IMR-90 (cell line): ENCODE data around the gene AAMDC. TPM values are rescaled to one million over a fixed set of nuclear protein-coding genes. Genes with fewer than 3 reads are reported as not detected.
"Not testable (repeated sequence)": the region's sequence is repeated elsewhere in the genome, so short reads cannot be mapped to it uniquely, and the experiment has no call there.

ENCODE experiments used
- ATAC-seq: fragments of 200-7000 bp; cut with Tn5 transposase; 2 replicates; pipeline ENCODE4 v1.9.1; 2020; ENCODE audit warnings: low read depth, mild to moderate bottlenecking, moderate library complexity
- BruUV-seq: library from RNA; stranded (reverse); fragments of 400-500 nt; replicated peaks from 2 replicates; lab custom pipeline; 2021; lab: Mats Ljungman, UMichigan
- CTCF ChIA-PET: fragments of 300-600 bp; formaldehyde crosslinking; extraction: SDS; loops from one replicate; lab custom pipeline; 2021; ENCODE audit warnings: antibody characterized with exemption; lab: Yijun Ruan, JAX
- POLR2A ChIA-PET: fragments of 300-600 bp; sonication (Branson Sonifier 250); formaldehyde crosslinking; loops from one replicate; lab custom pipeline; 2022; ENCODE audit warnings: antibody characterized with exemption; ENCODE audit not compliant: unreplicated experiment; lab: Charles Lee
- DNase-seq: peaks from one replicate; pipeline ENCODE4 v3.0.0; 2013
- H2AFZ ChIP-seq: replicated peaks from 2 replicates; pipeline ENCODE3; 2013; ENCODE audit warnings: low read length, mild to moderate bottlenecking; ENCODE audit not compliant: poor library complexity
- H2AK5ac ChIP-seq: 2 replicates; pipeline ENCODE4 v1.6.1; 2013; ENCODE audit warnings: low read depth, low read length, inconsistent platforms
- H2AK9ac ChIP-seq: replicated peaks from 2 replicates; pipeline ENCODE3; 2013; ENCODE audit warnings: mild to moderate bottlenecking, low read depth, low read length, moderate library complexity; ENCODE audit not compliant: poor library complexity
- H2BK120ac ChIP-seq: 2 replicates; pipeline ENCODE4 v1.6.1; 2013; ENCODE audit warnings: low read depth, low read length, inconsistent platforms
- H2BK15ac ChIP-seq: 3 replicates; pipeline ENCODE4 v1.6.1; 2013; ENCODE audit warnings: low read depth, low read length, inconsistent platforms
- H2BK20ac ChIP-seq: 2 replicates; pipeline ENCODE4 v1.6.1; 2013; ENCODE audit warnings: low read depth, mild to moderate bottlenecking, inconsistent platforms, low read length, moderate library complexity
- H2BK5ac ChIP-seq: 2 replicates; pipeline ENCODE4 v1.6.1; 2013; ENCODE audit warnings: mild to moderate bottlenecking, low read depth, low read length, inconsistent platforms; ENCODE audit not compliant: poor library complexity, severe bottlenecking
- H3K14ac ChIP-seq: replicated peaks from 2 replicates; pipeline ENCODE4 v1.6.1; 2013; ENCODE audit warnings: low read depth, low read length, inconsistent platforms
- H3K18ac ChIP-seq: 2 replicates; pipeline ENCODE4 v1.6.1; 2013; ENCODE audit warnings: low read depth, low read length, control low read depth
- H3K23ac ChIP-seq: 2 replicates; pipeline ENCODE4 v1.6.1; 2013; ENCODE audit warnings: low read depth, low read length, inconsistent platforms
- H3K27ac ChIP-seq: 2 replicates; pipeline ENCODE4 v1.5.1; 2013; ENCODE audit warnings: mild to moderate bottlenecking, control low read depth, low read length; ENCODE audit not compliant: insufficient read depth
- H3K27me3 ChIP-seq: 2 replicates; pipeline ENCODE4 v1.6.1; 2013; ENCODE audit warnings: low read length; ENCODE audit not compliant: control insufficient read depth, insufficient read depth
- H3K36me3 ChIP-seq: 2 replicates; pipeline ENCODE4 v1.6.1; 2013; ENCODE audit warnings: low read length, mixed read lengths; ENCODE audit not compliant: control insufficient read depth, insufficient read depth
- H3K4ac ChIP-seq: 2 replicates; pipeline ENCODE4 v1.6.1; 2013; ENCODE audit warnings: low read depth, low read length, inconsistent platforms
- H3K4me1 ChIP-seq: 2 replicates; pipeline ENCODE4 v1.6.1; 2013; ENCODE audit warnings: low read length, mixed read lengths; ENCODE audit not compliant: control insufficient read depth, insufficient read depth
- H3K4me2 ChIP-seq: 2 replicates; pipeline ENCODE4 v1.6.1; 2013; ENCODE audit warnings: low read depth, mild to moderate bottlenecking, control low read depth, low read length, moderate library complexity
- H3K4me3 ChIP-seq: 2 replicates; pipeline ENCODE4 v1.5.1; 2013; ENCODE audit warnings: low read depth, mild to moderate bottlenecking, control low read depth, low read length, moderate library complexity; ENCODE audit not compliant: insufficient read depth
- H3K56ac ChIP-seq: 2 replicates; pipeline ENCODE4 v1.6.1; 2013; ENCODE audit warnings: low read length, inconsistent platforms; ENCODE audit not compliant: insufficient read depth; ENCODE audit errors: extremely low read depth
- H3K79me1 ChIP-seq, 2 experiments: 2 replicates each; pipeline ENCODE4 v1.6.1; 2013; ENCODE audit warnings: low read length in 2 of 2, inconsistent platforms in 1 of 2, low read depth in 1 of 2
- H3K9ac ChIP-seq: 2 replicates; pipeline ENCODE4 v1.6.1; 2013; ENCODE audit warnings: low read depth, low read length, control low read depth
- H3K9me1 ChIP-seq: 2 replicates; pipeline ENCODE4 v1.6.1; 2013; ENCODE audit warnings: low read length, inconsistent platforms; ENCODE audit not compliant: insufficient read depth
- H3K9me3 ChIP-seq: 2 replicates; pipeline ENCODE4 v1.6.1; 2013; ENCODE audit warnings: low read length; ENCODE audit not compliant: control insufficient read depth, insufficient read depth
- H4K20me1 ChIP-seq: 2 replicates; pipeline ENCODE4 v1.6.1; 2013; ENCODE audit warnings: low read length, inconsistent platforms; ENCODE audit not compliant: insufficient read depth
- H4K5ac ChIP-seq: 2 replicates; pipeline ENCODE4 v1.6.1; 2013; ENCODE audit warnings: mild to moderate bottlenecking, low read depth, low read length, control low read depth
- H4K8ac ChIP-seq, 2 experiments: 2 replicates each; pipeline ENCODE4 v1.6.1; 2013; ENCODE audit warnings: low read depth in 2 of 2, low read length in 2 of 2, control low read depth in 1 of 2, inconsistent platforms in 1 of 2
- H4K91ac ChIP-seq: 2 replicates; pipeline ENCODE4 v1.6.1; 2013; ENCODE audit warnings: low read depth, low read length, inconsistent platforms; ENCODE audit not compliant: insufficient read depth
- BHLHE40 ChIP-seq: fragments of 150-350 bp; IDR thresholded peaks from 2 replicates; pipeline ENCODE4 v1.6.1; 2016; ENCODE audit warnings: mild to moderate bottlenecking, low read depth, low read length
- CEBPB ChIP-seq: IDR thresholded peaks from 2 replicates; pipeline ENCODE4 v1.6.1; 2012; ENCODE audit warnings: low read depth, low read length, improper control_type of control experiment
- CHD1 ChIP-seq: IDR thresholded peaks from 2 replicates; pipeline ENCODE4 v1.6.1; 2012; ENCODE audit warnings: low read depth, low read length, improper control_type of control experiment
- MAFK ChIP-seq: IDR thresholded peaks from 2 replicates; pipeline ENCODE4 v1.6.1; 2012; ENCODE audit warnings: low read depth, low read length, improper control_type of control experiment
- MAZ ChIP-seq: IDR thresholded peaks from 2 replicates; pipeline ENCODE4 v1.6.1; 2012; ENCODE audit warnings: low read depth, mild to moderate bottlenecking, low read length, improper control_type of control experiment, moderate library complexity, borderline replicate concordance
- MXI1 ChIP-seq: IDR thresholded peaks from 2 replicates; pipeline ENCODE4 v1.6.1; 2012; ENCODE audit warnings: low read depth, mild to moderate bottlenecking, low read length, moderate library complexity, borderline replicate concordance
- RAD21 ChIP-seq: IDR thresholded peaks from 2 replicates; pipeline ENCODE4 v1.6.1; 2012; ENCODE audit warnings: low read length, improper control_type of control experiment
- RCOR1 ChIP-seq: IDR thresholded peaks from 2 replicates; pipeline ENCODE4 v1.6.1; 2012; ENCODE audit warnings: mild to moderate bottlenecking, low read length, improper control_type of control experiment; ENCODE audit not compliant: insufficient replicate concordance
- SMC3 ChIP-seq: fragments of 150-350 bp; IDR thresholded peaks from 2 replicates; pipeline ENCODE4 v1.6.1; 2016; ENCODE audit warnings: low read depth, mild to moderate bottlenecking, antibody characterized with exemption, low read length, moderate library complexity
- WGBS, 2 experiments: methylation state at CpG; one replicate each; pipeline versions ENCODE4 v1.1.5 to v1.1.7; 2013; ENCODE audit warnings: missing lambda C conversion rate in 2 of 2; ENCODE audit not compliant: insufficient read length in 1 of 2; ENCODE audit errors: extremely low coverage in 2 of 2; 5-methylcytosine and 5-hydroxymethylcytosine counted together
- dilution Hi-C: fragments of 300-500 bp; cut with HindIII; formaldehyde crosslinking; loops from one replicate; pipeline ENCODE4 v1.14.3; 2018; ENCODE audit warnings: low sequenced_read_pairs; ENCODE audit not compliant: unreplicated experiment
- in situ Hi-C: fragments of 300-500 bp; cut with MboI; formaldehyde crosslinking; loops from 3 replicates; pipeline ENCODE4 v1.14.3; 2019; ENCODE audit warnings: low sequenced_read_pairs, inconsistent platforms, mixed read lengths
- intact Hi-C: fragments of 100-400 bp; cut with micrococcal nuclease; formaldehyde crosslinking; loops from 2 replicates; pipeline ENCODE4 v1.10.0; 2022
- polyA plus RNA-seq, 3 experiments: library from polyadenylated mRNA; depleted of rRNA; stranded (reverse); fragments of >200 nt; gene quantifications; 2 replicates each; pipeline ENCODE4 v1.2.3, GENCODE V29; 2012; ENCODE audit warnings: low replicate concordance in 1 of 3
- total RNA-seq: library from RNA; depleted of rRNA; stranded (reverse); fragments of >200 nt; gene quantifications from 2 replicates; pipeline ENCODE4 v1.2.3, GENCODE V29; 2012
- TF ChIP-seq, protein P1 (sequence below): fragments of 150-350 bp; IDR thresholded peaks from 2 replicates; pipeline ENCODE4 v1.6.1; 2016; ENCODE audit warnings: low read depth, mild to moderate bottlenecking, low read length, moderate library complexity, borderline replicate concordance
- TF ChIP-seq, protein P2 (sequence below): fragments of 150-350 bp; IDR thresholded peaks from 2 replicates; pipeline ENCODE4 v1.6.1; 2017; ENCODE audit warnings: mild to moderate bottlenecking, antibody characterized with exemption, low read length, low read depth

Gene AAMDC
- total and polyA plus RNA-seq, 2 of the 4 experiments (the other 2 are of a cell fraction), result 15.8 to 47.6 TPM

DNA sequence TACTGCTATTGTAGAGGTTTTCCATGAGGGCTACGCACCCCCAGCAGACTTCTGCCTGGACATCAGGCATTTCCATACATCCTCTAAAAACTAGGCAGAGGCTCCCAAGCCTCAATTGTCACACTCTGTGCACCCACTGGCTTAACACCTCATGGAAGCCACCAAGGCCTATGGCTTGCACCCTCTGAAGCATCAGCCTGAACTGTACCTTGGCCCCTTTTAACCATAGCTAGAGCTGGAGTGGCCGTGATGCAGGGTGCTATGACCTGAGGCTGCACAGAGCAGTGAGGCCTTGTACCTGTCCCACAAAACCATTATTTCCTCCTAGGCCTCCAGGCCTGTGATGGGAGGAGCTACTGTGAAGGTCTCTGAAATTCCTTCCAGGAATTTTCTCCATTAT lies 33.9 kb downstream of the AAMDC start:
- dilution Hi-C loops, result no loop called here

GRCh38 chr11:77857906-77858457 lies 37.0 kb downstream of the AAMDC start:
- H4K5ac ChIP-seq, ATAC-seq, H4K20me1 ChIP-seq, H3K14ac ChIP-seq, H3K9me3 ChIP-seq, H2BK15ac ChIP-seq, H2AK5ac ChIP-seq, POLR2A ChIA-PET, H2BK120ac ChIP-seq, H3K18ac ChIP-seq, intact Hi-C loops, in situ Hi-C loops, H3K4me3 ChIP-seq, DNase-seq, H2AK9ac ChIP-seq, H3K9ac ChIP-seq, H3K9me1 ChIP-seq, H3K4me2 ChIP-seq, H3K56ac ChIP-seq, H3K27ac ChIP-seq, H4K91ac ChIP-seq, H2BK20ac ChIP-seq, H3K27me3 ChIP-seq, CTCF ChIA-PET, H2AFZ ChIP-seq, H2BK5ac ChIP-seq, H4K8ac ChIP-seq, H3K23ac ChIP-seq, H3K4me1 ChIP-seq, H3K79me1 ChIP-seq, BruUV-seq, H3K4ac ChIP-seq, dilution Hi-C loops: not testable (repeated sequence)
- WGBS, 2 experiments, result no CpG with 5 or more reads among the region's 10 CpGs
- H3K36me3 ChIP-seq, result peaks cover 19% of the 10 kb centered on the region

More for the DNA sequence above, 33.9 kb downstream of the AAMDC start:
- H2BK120ac ChIP-seq, result no peak overlapping the region
- H2AFZ ChIP-seq, result no peak overlapping the region
- no peaks in the 10 kb centered on the region for H4K20me1 ChIP-seq
- H3K27me3 ChIP-seq, result no peaks in the 10 kb centered on the region
- H3K4ac ChIP-seq, result no peak overlapping the region
- H2AK9ac ChIP-seq, result no peak overlapping the region
- TF ChIP-seq BHLHE40 (no peak), CHD1 (no peak), MAZ (no peak), MAFK (no peak), RCOR1 (no peak), CEBPB (no peak), MXI1 (no peak), RAD21 (no peak), SMC3 (no peak)
- TF ChIP-seq, protein P1, sequence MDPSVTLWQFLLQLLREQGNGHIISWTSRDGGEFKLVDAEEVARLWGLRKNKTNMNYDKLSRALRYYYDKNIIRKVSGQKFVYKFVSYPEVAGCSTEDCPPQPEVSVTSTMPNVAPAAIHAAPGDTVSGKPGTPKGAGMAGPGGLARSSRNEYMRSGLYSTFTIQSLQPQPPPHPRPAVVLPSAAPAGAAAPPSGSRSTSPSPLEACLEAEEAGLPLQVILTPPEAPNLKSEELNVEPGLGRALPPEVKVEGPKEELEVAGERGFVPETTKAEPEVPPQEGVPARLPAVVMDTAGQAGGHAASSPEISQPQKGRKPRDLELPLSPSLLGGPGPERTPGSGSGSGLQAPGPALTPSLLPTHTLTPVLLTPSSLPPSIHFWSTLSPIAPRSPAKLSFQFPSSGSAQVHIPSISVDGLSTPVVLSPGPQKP, result no peak
- TF ChIP-seq, protein P2, sequence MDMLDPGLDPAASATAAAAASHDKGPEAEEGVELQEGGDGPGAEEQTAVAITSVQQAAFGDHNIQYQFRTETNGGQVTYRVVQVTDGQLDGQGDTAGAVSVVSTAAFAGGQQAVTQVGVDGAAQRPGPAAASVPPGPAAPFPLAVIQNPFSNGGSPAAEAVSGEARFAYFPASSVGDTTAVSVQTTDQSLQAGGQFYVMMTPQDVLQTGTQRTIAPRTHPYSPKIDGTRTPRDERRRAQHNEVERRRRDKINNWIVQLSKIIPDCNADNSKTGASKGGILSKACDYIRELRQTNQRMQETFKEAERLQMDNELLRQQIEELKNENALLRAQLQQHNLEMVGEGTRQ, result no peak
- WGBS, 2 experiments, result no CpG with 5 or more reads among the region's 2 CpGs
- H3K18ac ChIP-seq, result no peak overlapping the region
- CTCF ChIA-PET, result no interaction called here
- H2BK15ac ChIP-seq, result no peak overlapping the region
- POLR2A ChIA-PET, result no interaction called here
- no peak overlapping the region for H3K4me3 ChIP-seq
- H2BK20ac ChIP-seq, result no peak overlapping the region
- H4K91ac ChIP-seq, result no peak overlapping the region
- BruUV-seq, result no TSS peak
- no peak for ATAC-seq
- no peak overlapping the region for H3K27ac ChIP-seq
- H3K56ac ChIP-seq, result no peak overlapping the region
- no peak overlapping the region for H3K14ac ChIP-seq
- no peaks in the 10 kb centered on the region; a peak in 2 of 4 replicates for H3K79me1 ChIP-seq
- H3K4me1 ChIP-seq, result peaks cover 5% of the 10 kb centered on the region; the same call in 1 of the 2 replicates
- H3K9me3 ChIP-seq, result peaks cover 7% of the 10 kb centered on the region
- no peak overlapping the region for H3K23ac ChIP-seq
- H3K4me2 ChIP-seq, result no peak overlapping the region
- peaks cover 19% of the 10 kb centered on the region for H3K36me3 ChIP-seq
- H4K8ac ChIP-seq, result no peak overlapping the region
- no peak for DNase-seq
- H2AK5ac ChIP-seq, result no peak overlapping the region
- no peaks in the 10 kb centered on the region for H3K9me1 ChIP-seq
- no peak overlapping the region for H2BK5ac ChIP-seq
- in situ Hi-C loops (no loop called here), intact Hi-C loops (no loop called here)
- no peak overlapping the region for H3K9ac ChIP-seq
- no peak overlapping the region for H4K5ac ChIP-seq
